Thyroid gland (tissue), 4 donors: ENCODE data around the gene NR4A1. TPM values are rescaled to one million over a fixed set of nuclear protein-coding genes. Genes with fewer than 3 reads are reported as not detected.

Source experiments
- DNase-seq, 2 donors: peaks; one replicate each; pipeline ENCODE4 v3.0.0-alpha.2; 2019
- H3K27ac ChIP-seq, 3 donors: fragments of 200-600 bp; sonication (generic); 1 replicate in 2 of 3; 2 replicates in 1 of 3; pipeline ENCODE4 v1.5.1; 2016 to 2019; ENCODE audit warnings: mild to moderate bottlenecking in 1 of 3, moderate library complexity in 1 of 3
- H3K27me3 ChIP-seq: fragments of 200-600 bp; sonication (generic); one replicate; pipeline ENCODE4 v1.5.1; 2019
- H3K36me3 ChIP-seq, 2 donors: fragments of 200-600 bp; sonication (generic); one replicate each; pipeline ENCODE4 v1.5.1; 2016 to 2019
- H3K4me1 ChIP-seq, 2 donors: fragments of 200-600 bp; sonication (generic); one replicate each; pipeline ENCODE4 v1.5.1; 2017 to 2019
- H3K4me3 ChIP-seq, 3 donors: fragments of 200-600 bp; sonication (generic); replicated peaks in 1 of 3; 1 replicate in 2 of 3; 2 replicates in 1 of 3; pipeline ENCODE4 v1.5.1; 2016; ENCODE audit warnings: mild to moderate bottlenecking in 1 of 3
- H3K9me3 ChIP-seq: fragments of 200-600 bp; sonication (generic); one replicate; pipeline ENCODE4 v1.5.1; 2017
- POLR2A ChIP-seq, 2 donors: fragments of 450-650 bp; IDR thresholded peaks; one replicate each; pipeline ENCODE4 v1.6.1; 2017; ENCODE audit warnings: antibody characterized with exemption in 2 of 2, mild to moderate bottlenecking in 2 of 2, moderate library complexity in 1 of 2
- WGBS, 2 donors: methylation state at CpG; one replicate each; pipeline ENCODE4 v1.1.5; 2017; 5-methylcytosine and 5-hydroxymethylcytosine counted together
- intact Hi-C: fragments of 100-400 bp; cut with DNase I; formaldehyde crosslinking; loops from one replicate; pipeline ENCODE4 v1.15.1; 2023
- total RNA-seq, 4 donors: library from RNA; depleted of rRNA; stranded (reverse); fragments of >200 nt; gene quantifications; one replicate each; pipeline ENCODE4 v1.2.3, GENCODE V29; 2016
- TF ChIP-seq, protein P1 (sequence below), 6 experiments: fragments of 200-600 bp in 3 of 6; fragments of 450-650 bp in 3 of 6; sonication (generic) in 3 of 6; IDR thresholded peaks; one replicate each; pipeline ENCODE4 v1.5.1; 2016 to 2019; ENCODE audit warnings: antibody characterized with exemption in 6 of 6, mild to moderate bottlenecking in 2 of 6, inconsistent platforms in 1 of 6, moderate library complexity in 1 of 6

NR4A1 gene
- total RNA-seq, 4 donors from 2014 or later, result 46.3 to 156 (median 83.5) TPM

DNA sequence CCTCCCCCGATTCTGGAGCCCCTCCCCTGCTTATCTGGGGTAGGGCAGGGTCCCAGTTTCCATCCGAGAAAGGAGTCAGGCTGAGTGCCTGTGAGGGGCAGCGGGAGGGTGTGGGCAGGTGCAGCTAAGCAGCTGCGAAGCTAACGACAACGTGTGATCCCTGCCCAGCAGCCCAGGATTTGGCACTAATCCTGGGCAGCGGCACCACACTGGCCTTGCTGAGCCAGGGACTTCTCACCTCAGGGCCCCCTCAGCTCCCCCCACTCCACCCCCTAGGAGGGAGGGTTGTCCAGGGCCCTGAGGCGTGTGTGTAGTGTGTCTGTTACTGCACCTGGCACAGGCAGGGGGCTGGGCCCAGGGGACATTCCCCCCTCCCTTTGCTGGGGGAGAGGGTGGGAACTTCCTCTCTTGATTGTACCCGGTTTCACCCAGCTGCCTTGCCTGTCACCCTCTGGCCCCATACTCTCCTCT lies 30.1 kb downstream of the NR4A1 start:
- no peak overlapping the region for H3K4me3 ChIP-seq
- peaks cover 8 to 24% of the 10 kb centered on the region in 2 donors for H3K4me1 ChIP-seq
- no peaks in the 10 kb centered on the region for H3K9me3 ChIP-seq
- peaks cover 14% of the 10 kb centered on the region in 2 donors for H3K36me3 ChIP-seq
- intact Hi-C loops, result no loop called here
- 22 to 26% methylated on average over 7 to 8 of the region's 9 CpGs for WGBS, 2 donors
- TF ChIP-seq POLR2A (IDR thresholded peaks at IDR 0.05), result no peak
- TF ChIP-seq, protein P1, sequence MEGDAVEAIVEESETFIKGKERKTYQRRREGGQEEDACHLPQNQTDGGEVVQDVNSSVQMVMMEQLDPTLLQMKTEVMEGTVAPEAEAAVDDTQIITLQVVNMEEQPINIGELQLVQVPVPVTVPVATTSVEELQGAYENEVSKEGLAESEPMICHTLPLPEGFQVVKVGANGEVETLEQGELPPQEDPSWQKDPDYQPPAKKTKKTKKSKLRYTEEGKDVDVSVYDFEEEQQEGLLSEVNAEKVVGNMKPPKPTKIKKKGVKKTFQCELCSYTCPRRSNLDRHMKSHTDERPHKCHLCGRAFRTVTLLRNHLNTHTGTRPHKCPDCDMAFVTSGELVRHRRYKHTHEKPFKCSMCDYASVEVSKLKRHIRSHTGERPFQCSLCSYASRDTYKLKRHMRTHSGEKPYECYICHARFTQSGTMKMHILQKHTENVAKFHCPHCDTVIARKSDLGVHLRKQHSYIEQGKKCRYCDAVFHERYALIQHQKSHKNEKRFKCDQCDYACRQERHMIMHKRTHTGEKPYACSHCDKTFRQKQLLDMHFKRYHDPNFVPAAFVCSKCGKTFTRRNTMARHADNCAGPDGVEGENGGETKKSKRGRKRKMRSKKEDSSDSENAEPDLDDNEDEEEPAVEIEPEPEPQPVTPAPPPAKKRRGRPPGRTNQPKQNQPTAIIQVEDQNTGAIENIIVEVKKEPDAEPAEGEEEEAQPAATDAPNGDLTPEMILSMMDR (IDR thresholded peaks at IDR 0.05), result no peak
- H3K27ac ChIP-seq, result peak overlapping the region; percentile 6 to 56 (median 51)
- H3K27me3 ChIP-seq, result no peaks in the 10 kb centered on the region
- DNase-seq, result peak; percentile 69 to 73

DNA sequence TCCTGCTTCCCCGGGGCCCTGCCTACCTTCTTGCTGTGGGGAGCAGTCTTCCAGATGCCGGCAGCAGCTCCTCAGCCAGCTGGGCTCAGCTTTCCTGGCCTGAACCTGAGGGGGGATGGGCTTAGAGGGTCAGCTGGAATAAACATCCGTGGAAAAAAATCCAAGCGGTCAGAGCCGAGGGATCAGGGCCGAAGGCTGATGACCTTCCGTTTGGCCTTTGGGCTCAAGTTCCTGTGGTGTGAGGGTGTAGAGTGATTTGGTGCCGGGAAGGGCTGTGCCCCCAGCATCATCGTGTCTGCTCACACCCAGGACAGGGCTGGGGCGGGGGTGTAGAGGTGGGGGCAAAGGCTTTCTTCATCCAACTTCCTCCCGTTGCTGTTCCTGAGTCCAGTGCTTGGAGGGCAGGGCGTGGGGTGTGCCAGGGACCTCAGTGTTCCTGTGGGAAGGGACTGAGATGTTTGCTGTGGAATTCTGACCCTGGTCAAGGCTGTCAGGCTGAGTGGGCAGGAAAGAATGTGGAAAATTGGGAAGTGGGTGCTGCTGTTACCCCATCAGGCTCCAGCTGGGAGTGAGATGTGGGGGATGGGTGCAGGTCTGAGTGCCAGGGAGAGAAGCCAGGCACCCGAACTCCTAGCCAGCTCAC lies 30.9 kb downstream of the NR4A1 start:
- H3K27ac ChIP-seq, result peak overlapping the region in 2 of 3 donors; percentile 51 to 56
- H3K4me1 ChIP-seq, result peaks cover 8 to 24% of the 10 kb centered on the region in 2 donors
- no peak overlapping the region for H3K4me3 ChIP-seq
- no peaks in the 10 kb centered on the region for H3K9me3 ChIP-seq
- no peak for DNase-seq
- intact Hi-C loops, result loop anchor here (2.0 kb wide), 1 partner anchor 57 kb away; no protein-coding TSS in a partner anchor
- no peak for TF ChIP-seq POLR2A (IDR thresholded peaks at IDR 0.05)
- TF ChIP-seq, protein P1 (IDR thresholded peaks at IDR 0.05), result no peak
- H3K36me3 ChIP-seq, result peaks cover 5 to 8% of the 10 kb centered on the region in 2 donors
- H3K27me3 ChIP-seq, result no peaks in the 10 kb centered on the region
- WGBS, 2 donors, result 61 to 77% methylated on average over 11 to 13 of the region's 13 CpGs

DNA sequence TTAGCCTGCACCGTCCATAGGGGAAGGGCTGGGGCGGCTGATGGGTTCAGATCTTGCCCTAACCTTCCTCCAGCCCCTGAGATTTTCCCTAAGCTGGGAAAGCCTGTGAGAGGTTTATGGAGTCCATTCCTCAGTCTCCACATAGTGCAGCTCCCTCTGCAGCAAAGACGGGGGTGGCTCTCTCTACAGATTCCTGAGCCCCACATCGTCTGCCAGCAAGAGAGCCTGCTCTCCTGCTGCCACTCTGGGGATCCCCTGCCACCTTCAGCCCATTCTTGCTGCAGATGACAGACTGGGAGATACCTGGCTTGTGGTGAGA lies 31.4 kb downstream of the NR4A1 start:
- no peak overlapping the region for H3K4me3 ChIP-seq
- peaks cover 8 to 24% of the 10 kb centered on the region in 2 donors for H3K4me1 ChIP-seq
- TF ChIP-seq, protein P1 (IDR thresholded peaks at IDR 0.05), result no peak
- TF ChIP-seq POLR2A (IDR thresholded peaks at IDR 0.05), result no peak
- no peaks in the 10 kb centered on the region for H3K9me3 ChIP-seq
- peak overlapping the region in 2 of 3 donors; percentile 51 to 56 for H3K27ac ChIP-seq
- intact Hi-C loops, result loop anchor here (2.0 kb wide), 1 partner anchor 58 kb away; no protein-coding TSS in a partner anchor
- WGBS, 2 donors, result 87 to 89% methylated on average over 4 of the region's 4 CpGs
- DNase-seq, result no peak
- peaks cover 4% of the 10 kb centered on the region in 2 donors for H3K36me3 ChIP-seq
- H3K27me3 ChIP-seq, result no peaks in the 10 kb centered on the region

DNA sequence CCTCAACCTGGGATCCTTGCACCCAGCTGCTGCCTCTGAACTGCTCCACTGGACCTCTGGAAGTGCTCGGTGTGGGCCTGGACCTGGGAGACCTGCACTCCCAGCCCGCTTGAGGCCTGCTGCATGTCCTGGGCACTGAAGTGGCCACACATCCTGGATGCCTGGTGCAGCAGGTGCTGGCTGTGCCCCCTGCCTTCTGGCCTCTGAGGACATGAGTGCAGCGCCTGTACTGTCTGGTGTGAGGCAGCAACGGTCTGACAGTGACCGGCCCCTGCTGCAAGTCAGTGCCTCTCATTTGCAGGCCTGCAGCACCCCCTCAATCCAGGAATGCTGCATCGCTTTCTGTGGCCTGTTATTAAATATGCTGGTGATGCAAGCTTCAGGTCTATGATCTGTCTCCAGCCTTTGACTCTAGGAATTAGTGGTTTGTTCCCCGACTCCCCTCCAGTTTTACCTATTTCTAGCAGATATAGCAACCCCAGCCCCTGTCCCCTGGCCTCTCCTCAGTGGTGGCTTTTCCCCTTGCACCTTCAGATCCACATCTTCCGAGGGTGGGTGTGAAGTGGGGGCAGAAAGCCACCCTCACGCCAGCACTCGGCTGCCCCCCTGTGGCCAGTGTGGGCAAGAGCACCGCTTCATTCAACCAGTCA lies 31.9 kb downstream of the NR4A1 start:
- Histone ChIP-seq H3K27ac (peak overlapping the region in 2 of 3 donors; percentile 51 to 56), H3K9me3 (no peaks in the 10 kb centered on the region), H3K27me3 (no peaks in the 10 kb centered on the region), H3K4me1 (peaks cover 8 to 24% of the 10 kb centered on the region in 2 donors), H3K36me3 (peaks cover 1 to 4% of the 10 kb centered on the region in 2 donors), H3K4me3 (no peak overlapping the region)
- intact Hi-C loops, result loop anchor here (2.0 kb wide), 1 partner anchor 58 kb away; no protein-coding TSS in a partner anchor
- peak; percentile 48 to 57 for DNase-seq
- TF ChIP-seq POLR2A (IDR thresholded peaks at IDR 0.05), result no peak
- TF ChIP-seq, protein P1 (IDR thresholded peaks at IDR 0.05), result peak; percentile 86 to 96 (median 92)
- 35 to 37% methylated on average over 8 to 10 of the region's 11 CpGs for WGBS, 2 donors

DNA sequence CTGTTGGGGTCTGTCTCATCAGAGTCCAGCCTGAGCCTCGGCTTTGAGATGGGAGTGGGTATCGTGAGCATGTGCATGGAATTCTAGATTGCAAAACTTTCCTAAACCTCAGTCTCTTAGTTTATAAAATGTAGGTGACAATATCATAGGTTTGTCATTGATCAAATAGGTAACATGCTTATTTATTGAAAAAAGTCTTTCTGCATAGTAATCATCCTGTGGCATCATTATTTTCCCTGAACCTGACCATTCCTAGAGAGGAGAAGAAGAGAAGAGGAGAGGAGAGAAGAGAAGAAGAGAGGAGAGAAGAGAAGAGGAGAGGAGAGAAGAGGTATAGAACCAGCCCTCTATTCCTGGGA lies 32.4 kb downstream of the NR4A1 start:
- TF ChIP-seq, protein P1 (IDR thresholded peaks at IDR 0.05), result peak in 1 of 6 experiments; percentile 3
- no peak for TF ChIP-seq POLR2A (IDR thresholded peaks at IDR 0.05)

More for the DNA sequence above, 32.4 kb downstream of the NR4A1 start:
- no peak overlapping the region for H3K4me3 ChIP-seq
- no peak overlapping the region for H3K27ac ChIP-seq
- H3K27me3 ChIP-seq, result no peaks in the 10 kb centered on the region
- H3K4me1 ChIP-seq, result peaks cover 8 to 24% of the 10 kb centered on the region in 2 donors
- H3K9me3 ChIP-seq, result no peaks in the 10 kb centered on the region
- DNase-seq, result no peak
- intact Hi-C loops, result loop anchor here (2.0 kb wide), 1 partner anchor 59 kb away; no protein-coding TSS in a partner anchor
- WGBS, 2 donors, result 0 to 11% methylated on average over 2 of the region's 2 CpGs
- H3K36me3 ChIP-seq, result no peaks in the 10 kb centered on the region
